GM23338 (cell line): Measurements from ENCODE around the gene RASGRF2. TPM values are rescaled to one million over a fixed set of nuclear protein-coding genes. Genes with fewer than 3 reads are reported as not detected.

Experiments
- ATAC-seq: fragments of 200-7000 bp; cut with Tn5 transposase; 3 replicates; pipeline ENCODE4 v1.9.1; 2020
- DNase-seq: peaks from one replicate; pipeline ENCODE4 v3.0.0-alpha.2; 2015; ENCODE audit warnings: low spot score
- H2AFZ ChIP-seq: fragments of 200-600 bp; sonication (generic); 2 replicates; pipeline ENCODE4 v1.8.0; 2016; ENCODE audit warnings: antibody characterized with exemption, mild to moderate bottlenecking, moderate library complexity
- H3F3A ChIP-seq: fragments of 200-600 bp; sonication (generic); replicated peaks from 2 replicates; pipeline ENCODE4 v1.8.0; 2017; ENCODE audit warnings: antibody characterized with exemption, mixed run types, low read depth
- H3K27ac ChIP-seq: fragments of 200-600 bp; sonication (generic); 2 replicates; pipeline ENCODE4 v1.6.1; 2016; ENCODE audit warnings: low read depth
- H3K27me3 ChIP-seq: fragments of 200-600 bp; sonication (generic); 2 replicates; pipeline ENCODE4 v1.8.0; 2016; ENCODE audit warnings: mild to moderate bottlenecking, mixed run types, moderate library complexity; ENCODE audit not compliant: insufficient read depth
- H3K36me3 ChIP-seq: fragments of 200-600 bp; sonication (generic); 2 replicates; pipeline ENCODE4 v1.8.0; 2016; ENCODE audit warnings: mild to moderate bottlenecking; ENCODE audit not compliant: insufficient read depth
- H3K4me1 ChIP-seq: fragments of 200-600 bp; sonication (generic); 2 replicates; pipeline ENCODE4 v1.8.0; 2016; ENCODE audit warnings: mild to moderate bottlenecking, moderate library complexity; ENCODE audit not compliant: insufficient read depth
- H3K4me2 ChIP-seq: fragments of 200-600 bp; sonication (generic); 2 replicates; pipeline ENCODE4 v1.7.1; 2017; ENCODE audit warnings: mixed run types
- H3K4me3 ChIP-seq: fragments of 200-600 bp; sonication (generic); 2 replicates; pipeline ENCODE4 v1.6.1; 2016; ENCODE audit warnings: mixed run types
- H3K79me2 ChIP-seq: fragments of 200-600 bp; sonication (generic); replicated peaks from 2 replicates; pipeline ENCODE4 v1.8.0; 2017; ENCODE audit warnings: mild to moderate bottlenecking; ENCODE audit not compliant: insufficient read depth
- H3K9me2 ChIP-seq: fragments of 200-600 bp; sonication (generic); 2 replicates; pipeline ENCODE4 v1.8.0; 2017; ENCODE audit not compliant: insufficient read depth
- H4K20me1 ChIP-seq: fragments of 200-600 bp; sonication (generic); replicated peaks from 2 replicates; pipeline ENCODE4 v1.8.0; 2017; ENCODE audit warnings: mild to moderate bottlenecking; ENCODE audit not compliant: insufficient read depth
- H3K27ac Mint-ChIP-seq: 2 replicates; pipeline ENCODE4 v1.8.0; 2020; ENCODE audit warnings: inconsistent platforms, mild to moderate bottlenecking, moderate library complexity, mixed read lengths
- H3K27me3 Mint-ChIP-seq: 3 replicates; pipeline ENCODE4 v1.8.0; 2022; ENCODE audit warnings: low read depth, mild to moderate bottlenecking, moderate library complexity, mixed read lengths, inconsistent platforms; ENCODE audit not compliant: insufficient read depth, poor library complexity
- H3K36me3 Mint-ChIP-seq: 3 replicates; pipeline ENCODE4 v1.8.0; 2021; ENCODE audit warnings: low read depth, mild to moderate bottlenecking, inconsistent platforms, moderate library complexity, mixed read lengths
- H3K4me1 Mint-ChIP-seq: 3 replicates; pipeline ENCODE4 v1.8.0; 2020; ENCODE audit warnings: mild to moderate bottlenecking, inconsistent platforms, mixed read lengths
- H3K4me3 Mint-ChIP-seq: 3 replicates; pipeline ENCODE4 v1.8.0; 2021; ENCODE audit warnings: moderate library complexity, mild to moderate bottlenecking, inconsistent platforms, mixed read lengths
- H3K9me3 Mint-ChIP-seq: 3 replicates; pipeline ENCODE4 v1.8.0; 2020; ENCODE audit warnings: moderate library complexity, mild to moderate bottlenecking, inconsistent platforms, mixed read lengths
- CREB1 ChIP-seq: fragments of 250-450 bp; sonication (Bioruptor Pico); IDR thresholded peaks from 2 replicates; pipeline ENCODE4 v1.5.0; 2020; ENCODE audit warnings: low read depth, mild to moderate bottlenecking, moderate library complexity
- CTCF ChIP-seq, 2 experiments: fragments of 200-600 bp in 1 of 2; sonication (generic) in 1 of 2; conservative IDR thresholded peaks; 2 replicates each; pipeline versions ENCODE4 v1.5.1 to v1.6.1; 2016 to 2017; ENCODE audit warnings: antibody characterized with exemption in 2 of 2, low read depth in 2 of 2, mild to moderate bottlenecking in 2 of 2, moderate library complexity in 1 of 2
- ETS1 ChIP-seq: IDR thresholded peaks from 2 replicates; pipeline ENCODE4 v1.6.1; 2016; ENCODE audit warnings: antibody characterized with exemption
- EZH2phosphoT487 ChIP-seq: fragments of 200-600 bp; sonication (generic); IDR thresholded peaks from one replicate; pipeline ENCODE4 v1.8.1; 2018; ENCODE audit warnings: antibody characterized with exemption; ENCODE audit not compliant: unreplicated experiment
- JUNB ChIP-seq: IDR thresholded peaks from one replicate; pipeline ENCODE4 v1.6.1; 2016; ENCODE audit warnings: antibody characterized with exemption; ENCODE audit not compliant: unreplicated experiment
- NANOG ChIP-seq: IDR thresholded peaks from 2 replicates; pipeline ENCODE4 v1.6.1; 2016; ENCODE audit warnings: antibody characterized with exemption, borderline replicate concordance
- STAT1 ChIP-seq: IDR thresholded peaks from one replicate; pipeline ENCODE4 v1.6.1; 2016; ENCODE audit warnings: antibody characterized with exemption; ENCODE audit not compliant: unreplicated experiment
- ZNF114 ChIP-seq: fragments of 250-450 bp; sonication (Bioruptor Pico); IDR thresholded peaks from 2 replicates; pipeline ENCODE4 v1.5.0; 2020; ENCODE audit warnings: mild to moderate bottlenecking, moderate library complexity
- ZNF462 ChIP-seq: fragments of 250-450 bp; sonication (Bioruptor Pico); IDR thresholded peaks from 2 replicates; pipeline ENCODE4 v1.5.0; 2020; ENCODE audit warnings: mild to moderate bottlenecking, moderate library complexity
- polyA plus RNA-seq: library from polyadenylated mRNA; unstranded; fragments of >200 nt; fragmentation: Nextera tagmentation; extraction: Ambion mirVana; gene quantifications from 2 replicates; pipeline ENCODE4 v1.2.1, GENCODE V29; 2016
- total RNA-seq: library from RNA; depleted of rRNA; stranded (reverse); fragments of >200 nt; shearing (Covaris generic); gene quantifications from 2 replicates; pipeline ENCODE4 v1.2.3, GENCODE V29; 2014

Gene RASGRF2
- total and polyA plus RNA-seq, 2 experiments from 2014 or later: 5.0 to 19.2 TPM

GRCh38 chr5:81058121-81058520 is 98.0 kb downstream of the RASGRF2 start (continued):
- no peak for TF ChIP-seq ETS1

GRCh38 chr5:81065492-81065891 is 105.3 kb downstream of the RASGRF2 start:
- Mint-ChIP-seq H3K27ac (no peak overlapping the region), H3K27me3 (no peaks in the 10 kb centered on the region)
- no peak for DNase-seq

More at GRCh38 chr5:81065492-81065891, 105.3 kb downstream of the RASGRF2 start:
- no peak overlapping the region for H3K27ac ChIP-seq
- no peak overlapping the region for H3K4me3 Mint-ChIP-seq
- H4K20me1 ChIP-seq: no peaks in the 10 kb centered on the region
- peaks cover 3% of the 10 kb centered on the region; the same call in 2 of the 3 replicates for H3K9me3 Mint-ChIP-seq
- H3K4me1 Mint-ChIP-seq: peaks cover 13% of the 10 kb centered on the region; the same call in 2 of the 3 replicates
- no peak overlapping the region for H2AFZ ChIP-seq
- ATAC-seq: no peak
- no peak overlapping the region for H3K4me3 ChIP-seq
- no peak overlapping the region for H3K4me2 ChIP-seq
- H3K4me1 ChIP-seq: no peaks in the 10 kb centered on the region; the same call in 1 of the 2 replicates
- TF ChIP-seq EZH2phosphoT487 (no peak), ZNF114 (CRISPR knock-in tag) (no peak), NANOG (no peak), ZNF462 (CRISPR knock-in tag) (no peak), JUNB (no peak), ETS1 (no peak), CREB1 (no peak), STAT1 (no peak), CTCF (conservative IDR thresholded peaks at IDR 0.05; ENCODE audit: low read depth in 2 of 2) (no peak)
- no peaks in the 10 kb centered on the region for H3K79me2 ChIP-seq
- no peaks in the 10 kb centered on the region for H3K9me2 ChIP-seq
- no peaks in the 10 kb centered on the region for H3K27me3 ChIP-seq
- H3K36me3 Mint-ChIP-seq: no peaks in the 10 kb centered on the region; the same call in 2 of the 3 replicates
- H3F3A ChIP-seq: no peaks in the 10 kb centered on the region
- no peaks in the 10 kb centered on the region for H3K36me3 ChIP-seq
